Glomerular visceral epithelial cell (primary cell): ENCODE data around the gene GPI.
"Not testable (repeated sequence)": the region's sequence is repeated elsewhere in the genome, so short reads cannot be mapped to it uniquely, and the experiment has no call there.

Experiments
- DNase-seq: peaks from one replicate; pipeline ENCODE4 v3.0.0-alpha.2; 2016; ENCODE audit errors: extremely low spot score

Gene GPI

GRCh38 chr19:34367624-34367957, 2.6 kb downstream of the GPI start:
- DNase-seq = no peak

- DNase-seq = no peak
Measured at GRCh38 chr19:34368338-34368737, 3.3 kb downstream of the GPI start.

- DNase-seq = not testable (repeated sequence)
Measured at GRCh38 chr19:34369166-34369565, 4.2 kb downstream of the GPI start.

GRCh38 chr19:34370117-34370516, 5.1 kb downstream of the GPI start:
- DNase-seq = no peak

GRCh38 chr19:34370983-34371382, 6.0 kb downstream of the GPI start:
- no peak for DNase-seq

- DNase-seq = no peak
Measured at GRCh38 chr19:34373601-34374288, 8.7 kb downstream of the GPI start.

GRCh38 chr19:34375598-34375997, 10.6 kb downstream of the GPI start:
- DNase-seq = no peak

GRCh38 chr19:34380639-34381241, 15.7 kb downstream of the GPI start:
- DNase-seq = no peak

GRCh38 chr19:34381399-34382251, 16.6 kb downstream of the GPI start:
- DNase-seq = no peak

- no peak for DNase-seq
Measured at GRCh38 chr19:34382471-34382870, 17.5 kb downstream of the GPI start.

GRCh38 chr19:34383599-34383998, 18.6 kb downstream of the GPI start:
- DNase-seq = no peak

GRCh38 chr19:34386645-34387445, 21.8 kb downstream of the GPI start:
- DNase-seq = peak; percentile 21

- no peak for DNase-seq
Measured at GRCh38 chr19:34387446-34387810, 22.4 kb downstream of the GPI start.

GRCh38 chr19:34388745-34389144, 23.7 kb downstream of the GPI start:
- not testable (repeated sequence) for DNase-seq

GRCh38 chr19:34391813-34392212, 26.8 kb downstream of the GPI start:
- DNase-seq = no peak

GRCh38 chr19:34393031-34393430, 28.0 kb downstream of the GPI start:
- DNase-seq = no peak

GRCh38 chr19:34393629-34394028, 28.6 kb downstream of the GPI start:
- no peak for DNase-seq

GRCh38 chr19:34397853-34398252, 32.9 kb downstream of the GPI start:
- no peak for DNase-seq

- no peak for DNase-seq
Measured at GRCh38 chr19:34399886-34400285, 34.9 kb downstream of the GPI start.

- not testable (repeated sequence) for DNase-seq
Measured at GRCh38 chr19:34400844-34401243, 35.8 kb downstream of the GPI start.

GRCh38 chr19:34402074-34402600, 37.1 kb downstream of the GPI start:
- DNase-seq = no peak

GRCh38 chr19:34403784-34404108, 38.8 kb downstream of the GPI start:
- DNase-seq = no peak
